NCI-H1436 (cell line): ENCODE results near the gene IGHMBP2.

Experiments
- DNase-seq: peaks from one replicate; lab custom pipeline; 2025; lab: John Stamatoyannopoulos, UW

The IGHMBP2 gene

GRCh38 chr11:68987211-68987610 lies 83.5 kb downstream of the IGHMBP2 start:
- DNase-seq: no peak

- DNase-seq: no peak
Observed at GRCh38 chr11:68988491-68988890, 84.8 kb downstream of the IGHMBP2 start.
